ENCODE results near the gene LRRC4C.

DNA sequence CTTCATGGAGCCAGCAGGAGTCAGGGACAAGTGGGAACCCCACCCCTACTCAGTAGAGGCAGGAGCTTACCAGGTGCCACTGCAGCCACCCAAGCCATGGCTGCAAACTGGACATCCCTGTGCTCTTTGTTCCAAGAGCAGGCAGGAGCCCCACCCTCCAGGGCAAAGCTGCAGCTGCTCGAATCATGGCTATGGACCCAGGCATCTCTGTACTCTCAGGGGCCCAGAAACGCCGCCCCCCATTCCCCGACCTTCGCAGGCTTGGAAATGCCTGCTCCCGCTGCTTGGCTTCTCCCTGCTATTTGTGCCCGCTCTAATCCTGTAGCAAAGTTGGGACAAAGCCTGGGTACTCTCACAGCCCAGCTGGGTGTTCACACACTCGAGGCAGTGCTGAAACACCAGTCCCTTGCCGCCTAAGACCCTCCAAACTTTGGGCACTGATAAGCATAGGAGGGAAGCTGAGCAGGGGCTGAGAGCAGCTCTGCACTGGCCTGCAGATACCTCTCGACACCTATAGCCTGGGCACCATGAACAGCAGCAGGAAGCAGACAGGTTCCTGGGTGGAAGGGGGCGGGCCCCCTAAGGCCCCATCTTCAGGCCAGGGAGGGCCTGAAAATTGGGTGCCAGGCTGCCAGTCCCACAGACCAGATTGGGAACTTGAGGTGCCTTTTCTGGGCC lies 402.4 kb downstream of the LRRC4C start:
- TF ChIP-seq, protein P1, sequence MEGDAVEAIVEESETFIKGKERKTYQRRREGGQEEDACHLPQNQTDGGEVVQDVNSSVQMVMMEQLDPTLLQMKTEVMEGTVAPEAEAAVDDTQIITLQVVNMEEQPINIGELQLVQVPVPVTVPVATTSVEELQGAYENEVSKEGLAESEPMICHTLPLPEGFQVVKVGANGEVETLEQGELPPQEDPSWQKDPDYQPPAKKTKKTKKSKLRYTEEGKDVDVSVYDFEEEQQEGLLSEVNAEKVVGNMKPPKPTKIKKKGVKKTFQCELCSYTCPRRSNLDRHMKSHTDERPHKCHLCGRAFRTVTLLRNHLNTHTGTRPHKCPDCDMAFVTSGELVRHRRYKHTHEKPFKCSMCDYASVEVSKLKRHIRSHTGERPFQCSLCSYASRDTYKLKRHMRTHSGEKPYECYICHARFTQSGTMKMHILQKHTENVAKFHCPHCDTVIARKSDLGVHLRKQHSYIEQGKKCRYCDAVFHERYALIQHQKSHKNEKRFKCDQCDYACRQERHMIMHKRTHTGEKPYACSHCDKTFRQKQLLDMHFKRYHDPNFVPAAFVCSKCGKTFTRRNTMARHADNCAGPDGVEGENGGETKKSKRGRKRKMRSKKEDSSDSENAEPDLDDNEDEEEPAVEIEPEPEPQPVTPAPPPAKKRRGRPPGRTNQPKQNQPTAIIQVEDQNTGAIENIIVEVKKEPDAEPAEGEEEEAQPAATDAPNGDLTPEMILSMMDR (conservative IDR thresholded peaks at IDR 0.05 in 1 of 2, IDR thresholded peaks at IDR 0.05 in 1 of 2; ENCODE audit: low read depth in 1 of 2, low read length in 2 of 2) = no peak
- no peak for TF ChIP-seq EZH2 (IDR thresholded peaks at IDR 0.05; ENCODE audit: low read length, missing control alignments)

Measured in fibroblast of lung (primary cell).